ENCODE data around the gene RXRB. TPM values are rescaled to one million over a fixed set of nuclear protein-coding genes. Genes with fewer than 3 reads are reported as not detected.

The RXRB gene
- total and polyA plus RNA-seq, 2 donors (not counting 3 experiments of a cell fraction or from before 2014, with no cell fraction given): 43.4 to 44.4 TPM

- peaks cover 17 to 20% of the 10 kb centered on the region in 2 experiments for H3K27me3 ChIP-seq (ENCODE audit: control insufficient read depth in 2 of 2, insufficient read depth in 2 of 2, low read length in 2 of 2)
- no peak overlapping the region for H3K27ac ChIP-seq (ENCODE audit: insufficient read depth, low read depth, low read length)
- ChIA-PET CTCF (interaction anchor here (1.4 to 1.6 kb wide), 2 partner anchors 118 to 259 kb away, joined by 3 to 4 read pairs; no protein-coding TSS in a partner anchor), POLR2A (interaction anchor here (0.7 kb wide), 1 partner anchor 127 kb away, joined by 3 read pairs; no protein-coding TSS in a partner anchor)
- H3K9me1 ChIP-seq (replicated peaks; ENCODE audit: control insufficient read depth, extremely low read depth, insufficient read depth, low read length): no peaks in the 10 kb centered on the region
- H3K4me1 ChIP-seq (ENCODE audit: control insufficient read depth, extremely low read depth, insufficient read depth, low read length): peaks cover 5% of the 10 kb centered on the region
- H3K4me3 ChIP-seq (replicated peaks in 1 of 3; ENCODE audit: insufficient read depth in 1 of 3, low read depth in 1 of 3, low read length in 3 of 3): no peak overlapping the region
- FAIRE-seq (no peak), DNase-seq (ENCODE audit: low read depth, low spot score) (no peak)
- intact Hi-C loops (cut with micrococcal nuclease) (loop anchor here (10.0 kb wide), 1 partner anchor 359 kb away; no protein-coding TSS in a partner anchor), dilution Hi-C loops (cut with MboI; ENCODE audit: extremely low pct_ligation_motif_present, low sequenced_read_pairs) (no loop called here)
- no peaks in the 10 kb centered on the region for H3K36me3 ChIP-seq (ENCODE audit: control insufficient read depth in 2 of 2, extremely low read depth in 1 of 2, insufficient read depth in 2 of 2, low read length in 2 of 2)
- no peaks in the 10 kb centered on the region for H3K79me2 ChIP-seq (ENCODE audit: control insufficient read depth, insufficient read depth, low read length)
- no peak for TF ChIP-seq JUN (IDR thresholded peaks at IDR 0.05; ENCODE audit: borderline replicate concordance, insufficient read depth, insufficient read length, low read depth)
- no peak for TF ChIP-seq FOS (IDR thresholded peaks at IDR 0.05; ENCODE audit: borderline replicate concordance, insufficient read depth, low read length)
- TF ChIP-seq, protein P1, sequence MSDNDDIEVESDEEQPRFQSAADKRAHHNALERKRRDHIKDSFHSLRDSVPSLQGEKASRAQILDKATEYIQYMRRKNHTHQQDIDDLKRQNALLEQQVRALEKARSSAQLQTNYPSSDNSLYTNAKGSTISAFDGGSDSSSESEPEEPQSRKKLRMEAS (IDR thresholded peaks at IDR 0.05; ENCODE audit: insufficient read depth, insufficient read length): no peak
- no peak for TF ChIP-seq GATA2 (IDR thresholded peaks at IDR 0.05; ENCODE audit: insufficient read depth, insufficient read length, low read depth, low read length)
- TF ChIP-seq POLR2AphosphoS5 (IDR thresholded peaks at IDR 0.05; ENCODE audit: insufficient read depth, low read depth, low read length): no peak
- no peak for TF ChIP-seq MYC (IDR thresholded peaks at IDR 0.05; ENCODE audit: low read depth, low read length)
- no peak for TF ChIP-seq POLR2A (IDR thresholded peaks at IDR 0.05; ENCODE audit: low read depth, low read length)
- no peak for TF ChIP-seq EZH2 (IDR thresholded peaks at IDR 0.05; ENCODE audit: borderline replicate concordance, low read depth, low read length, severe bottlenecking)
- TF ChIP-seq, protein P2, sequence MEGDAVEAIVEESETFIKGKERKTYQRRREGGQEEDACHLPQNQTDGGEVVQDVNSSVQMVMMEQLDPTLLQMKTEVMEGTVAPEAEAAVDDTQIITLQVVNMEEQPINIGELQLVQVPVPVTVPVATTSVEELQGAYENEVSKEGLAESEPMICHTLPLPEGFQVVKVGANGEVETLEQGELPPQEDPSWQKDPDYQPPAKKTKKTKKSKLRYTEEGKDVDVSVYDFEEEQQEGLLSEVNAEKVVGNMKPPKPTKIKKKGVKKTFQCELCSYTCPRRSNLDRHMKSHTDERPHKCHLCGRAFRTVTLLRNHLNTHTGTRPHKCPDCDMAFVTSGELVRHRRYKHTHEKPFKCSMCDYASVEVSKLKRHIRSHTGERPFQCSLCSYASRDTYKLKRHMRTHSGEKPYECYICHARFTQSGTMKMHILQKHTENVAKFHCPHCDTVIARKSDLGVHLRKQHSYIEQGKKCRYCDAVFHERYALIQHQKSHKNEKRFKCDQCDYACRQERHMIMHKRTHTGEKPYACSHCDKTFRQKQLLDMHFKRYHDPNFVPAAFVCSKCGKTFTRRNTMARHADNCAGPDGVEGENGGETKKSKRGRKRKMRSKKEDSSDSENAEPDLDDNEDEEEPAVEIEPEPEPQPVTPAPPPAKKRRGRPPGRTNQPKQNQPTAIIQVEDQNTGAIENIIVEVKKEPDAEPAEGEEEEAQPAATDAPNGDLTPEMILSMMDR (IDR thresholded peaks at IDR 0.05; ENCODE audit: extremely low read depth in 1 of 2, insufficient read depth in 1 of 2, low read depth in 1 of 2, low read length in 2 of 2): no peak
- H3K9me3 ChIP-seq (replicated peaks; ENCODE audit: control insufficient read depth, insufficient read depth, low read length): no peaks in the 10 kb centered on the region
- no TSS peak for BruUV-seq (replicated peaks)
- H3K9ac ChIP-seq (replicated peaks; ENCODE audit: extremely low read depth, insufficient read depth, low read length): no peak overlapping the region
- no peak overlapping the region for H3K4me2 ChIP-seq (ENCODE audit: insufficient read depth, low read length)
- no peak overlapping the region for H2AFZ ChIP-seq (ENCODE audit: low read depth, low read length)
- no peaks in the 10 kb centered on the region for H4K20me1 ChIP-seq (replicated peaks; ENCODE audit: control insufficient read depth, extremely low read depth, insufficient read depth, low read length)
Observed at GRCh38 chr6:33243476-33243875, 43.0 kb upstream of the RXRB start.
